HEK293T (cell line): ENCODE results near the gene DFFA.

Source experiments
- CTCF ChIA-PET: fragments of 350-600 bp; formaldehyde crosslinking; extraction: SDS; loops from one replicate; lab custom pipeline; 2021; ENCODE audit warnings: antibody characterized with exemption, inconsistent platforms; lab: Yijun Ruan, JAX
- POLR2A ChIA-PET: fragments of 350-600 bp; formaldehyde crosslinking; extraction: SDS; loops from one replicate; lab custom pipeline; 2020; ENCODE audit warnings: antibody characterized with exemption, inconsistent platforms; lab: Yijun Ruan, JAX
- DNase-seq: peaks from one replicate; pipeline ENCODE4 v3.0.0; 2012; ENCODE audit warnings: mixed read lengths; ENCODE audit errors: extremely low spot score
- ARNT ChIP-seq: fragments of 450-650 bp; IDR thresholded peaks from 2 replicates; pipeline ENCODE4 v1.6.1; 2017; ENCODE audit warnings: mild to moderate bottlenecking
- BHLHE40 ChIP-seq: fragments of 450-650 bp; IDR thresholded peaks from 2 replicates; pipeline ENCODE4 v1.6.1; 2016; ENCODE audit warnings: mild to moderate bottlenecking, moderate library complexity, borderline replicate concordance
- CTBP1 ChIP-seq: fragments of 450-650 bp; IDR thresholded peaks from 2 replicates; pipeline ENCODE4 v1.6.1; 2016; ENCODE audit warnings: borderline replicate concordance
- ELF4 ChIP-seq: fragments of 450-650 bp; IDR thresholded peaks from 2 replicates; pipeline ENCODE4 v1.6.1; 2017; ENCODE audit warnings: antibody characterized with exemption
- FOXA1 ChIP-seq: fragments of 450-650 bp; IDR thresholded peaks from 2 replicates; pipeline ENCODE4 v1.6.1; 2016; ENCODE audit warnings: mild to moderate bottlenecking
- FOXK2 ChIP-seq: fragments of 450-650 bp; IDR thresholded peaks from 2 replicates; pipeline ENCODE4 v1.6.1; 2016; ENCODE audit warnings: mild to moderate bottlenecking
- FOXM1 ChIP-seq: fragments of 450-650 bp; IDR thresholded peaks from 2 replicates; pipeline ENCODE4 v1.6.1; 2017; ENCODE audit warnings: mild to moderate bottlenecking, borderline replicate concordance
- HDGF ChIP-seq: fragments of 450-650 bp; IDR thresholded peaks from 2 replicates; pipeline ENCODE4 v1.6.1; 2017; ENCODE audit warnings: antibody characterized with exemption, borderline replicate concordance
- L3MBTL2 ChIP-seq: fragments of 450-650 bp; conservative IDR thresholded peaks from 2 replicates; pipeline ENCODE4 v1.6.1; 2016; ENCODE audit warnings: mild to moderate bottlenecking
- LEF1 ChIP-seq: fragments of 450-650 bp; IDR thresholded peaks from 2 replicates; pipeline ENCODE4 v1.6.1; 2017; ENCODE audit warnings: mild to moderate bottlenecking, borderline replicate concordance
- NFRKB ChIP-seq: fragments of 450-650 bp; IDR thresholded peaks from 2 replicates; pipeline ENCODE4 v1.6.1; 2016; ENCODE audit warnings: mild to moderate bottlenecking, moderate library complexity
- SP1 ChIP-seq: fragments of 450-650 bp; IDR thresholded peaks from 2 replicates; pipeline ENCODE4 v1.6.1; 2017
- SUZ12 ChIP-seq: fragments of 450-650 bp; IDR thresholded peaks from 2 replicates; pipeline ENCODE4 v1.6.1; 2016; ENCODE audit warnings: mild to moderate bottlenecking
- TARDBP ChIP-seq: fragments of 450-650 bp; IDR thresholded peaks from 2 replicates; pipeline ENCODE4 v1.6.1; 2016
- ZNF384 ChIP-seq: fragments of 450-650 bp; IDR thresholded peaks from 2 replicates; pipeline ENCODE4 v1.6.1; 2016
- TF ChIP-seq, protein P1 (sequence below): fragments of 450-650 bp; IDR thresholded peaks from 2 replicates; pipeline ENCODE4 v1.6.1; 2016

The DFFA gene

DNA sequence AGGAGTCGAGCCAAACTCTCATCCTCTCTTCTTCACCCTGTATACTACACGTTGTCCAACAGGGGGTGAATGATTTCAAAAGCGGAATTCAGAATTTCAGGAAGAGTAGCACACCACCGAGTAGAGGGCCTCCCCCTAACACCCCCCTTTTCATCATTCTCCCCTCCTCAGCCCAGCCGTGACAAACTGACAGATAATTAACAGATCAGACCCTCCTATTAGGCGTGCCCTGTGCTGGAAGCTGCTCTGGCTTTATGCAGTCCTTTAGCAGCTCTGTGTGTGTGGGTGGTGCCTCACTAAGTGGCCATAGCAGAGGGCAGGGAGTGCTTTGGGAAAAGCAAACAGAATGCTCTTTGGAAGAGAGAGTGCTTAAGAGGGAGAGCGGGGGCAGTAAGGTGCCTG is 46.7 kb upstream of the DFFA start:
- ChIA-PET POLR2A (no interaction called here), CTCF (interaction anchor here (0.6 kb wide), 1 partner anchor 22 kb away, joined by 3 read pairs; no protein-coding TSS in a partner anchor)
- TF ChIP-seq L3MBTL2 (no peak), ELF4 (no peak), FOXA1 (no peak), FOXM1 (no peak)
- TF ChIP-seq, protein P1, sequence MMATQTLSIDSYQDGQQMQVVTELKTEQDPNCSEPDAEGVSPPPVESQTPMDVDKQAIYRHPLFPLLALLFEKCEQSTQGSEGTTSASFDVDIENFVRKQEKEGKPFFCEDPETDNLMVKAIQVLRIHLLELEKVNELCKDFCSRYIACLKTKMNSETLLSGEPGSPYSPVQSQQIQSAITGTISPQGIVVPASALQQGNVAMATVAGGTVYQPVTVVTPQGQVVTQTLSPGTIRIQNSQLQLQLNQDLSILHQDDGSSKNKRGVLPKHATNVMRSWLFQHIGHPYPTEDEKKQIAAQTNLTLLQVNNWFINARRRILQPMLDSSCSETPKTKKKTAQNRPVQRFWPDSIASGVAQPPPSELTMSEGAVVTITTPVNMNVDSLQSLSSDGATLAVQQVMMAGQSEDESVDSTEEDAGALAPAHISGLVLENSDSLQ = no peak
- DNase-seq = no peak

DNA sequence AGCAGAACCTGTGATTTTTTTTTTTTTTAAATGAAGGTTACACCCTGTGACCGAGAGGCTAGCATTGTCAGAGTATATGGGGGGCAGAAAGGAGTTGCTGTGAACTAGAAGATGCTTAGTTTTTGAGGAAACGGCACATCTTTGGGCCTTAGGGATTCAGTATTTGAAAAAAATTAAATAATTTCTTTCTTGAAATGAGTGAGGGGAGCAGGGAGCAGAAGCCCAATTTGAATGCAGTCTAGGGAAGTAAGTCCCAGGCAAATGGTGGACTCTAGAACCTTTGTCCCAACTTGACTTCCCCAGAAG is 45.3 kb upstream of the DFFA start:
- DNase-seq = no peak
- POLR2A ChIA-PET = no interaction called here
- TF ChIP-seq NFRKB = no peak
- no peak for TF ChIP-seq ARNT
- no peak for TF ChIP-seq ZNF384
- TF ChIP-seq BHLHE40 = no peak
- no peak for TF ChIP-seq TARDBP
- no peak for TF ChIP-seq HDGF
- no peak for TF ChIP-seq FOXA1
- no peak for TF ChIP-seq SP1
- TF ChIP-seq FOXK2 = no peak
- CTCF ChIA-PET = no interaction called here

DNA sequence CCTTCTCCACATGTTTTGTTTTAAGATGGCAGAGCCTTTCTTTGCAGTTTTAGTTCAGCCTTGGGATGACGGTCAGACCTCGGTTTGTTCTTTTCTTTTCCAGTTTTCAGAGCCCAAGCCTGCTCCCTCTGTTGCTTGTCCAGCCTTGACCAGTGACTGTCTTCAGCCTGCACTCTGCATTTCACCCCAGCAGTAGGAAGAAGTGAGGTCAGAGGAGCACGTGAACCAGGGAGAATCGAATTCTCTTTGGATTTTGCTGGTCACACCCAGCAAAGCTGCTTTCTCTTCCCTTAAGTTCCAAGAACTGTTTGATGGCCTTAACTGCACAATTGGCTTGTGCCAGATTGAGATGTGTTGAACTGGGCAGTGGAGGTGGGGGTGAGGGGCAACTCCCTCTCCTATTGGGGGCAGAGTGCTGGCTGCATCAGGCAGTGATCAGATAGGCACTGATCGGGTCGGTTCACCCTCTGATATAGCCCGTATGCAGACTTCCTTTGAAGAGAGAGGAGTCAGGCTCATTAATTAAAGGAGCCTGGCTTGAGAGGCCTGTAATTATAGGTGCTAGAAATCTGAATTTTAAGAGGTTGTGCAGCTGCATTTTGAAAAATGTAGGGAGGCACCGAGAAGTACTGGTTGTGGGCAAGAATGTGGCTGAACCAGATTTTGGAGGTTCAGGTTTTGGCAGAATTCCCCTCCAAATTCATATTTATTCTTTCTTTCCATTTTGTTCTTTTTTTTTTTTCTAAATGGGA is 44.8 kb upstream of the DFFA start:
- DNase-seq = no peak
- POLR2A ChIA-PET = no interaction called here
- TF ChIP-seq CTBP1 (no peak), TARDBP (no peak), L3MBTL2 (no peak), HDGF (no peak), SUZ12 (no peak), FOXK2 (no peak), LEF1 (no peak), ZNF384 (no peak), ELF4 (no peak), BHLHE40 (no peak), NFRKB (no peak), ARNT (no peak), FOXA1 (no peak), SP1 (no peak), FOXM1 (no peak)
- TF ChIP-seq, protein P1 = no peak
- CTCF ChIA-PET = no interaction called here

DNA sequence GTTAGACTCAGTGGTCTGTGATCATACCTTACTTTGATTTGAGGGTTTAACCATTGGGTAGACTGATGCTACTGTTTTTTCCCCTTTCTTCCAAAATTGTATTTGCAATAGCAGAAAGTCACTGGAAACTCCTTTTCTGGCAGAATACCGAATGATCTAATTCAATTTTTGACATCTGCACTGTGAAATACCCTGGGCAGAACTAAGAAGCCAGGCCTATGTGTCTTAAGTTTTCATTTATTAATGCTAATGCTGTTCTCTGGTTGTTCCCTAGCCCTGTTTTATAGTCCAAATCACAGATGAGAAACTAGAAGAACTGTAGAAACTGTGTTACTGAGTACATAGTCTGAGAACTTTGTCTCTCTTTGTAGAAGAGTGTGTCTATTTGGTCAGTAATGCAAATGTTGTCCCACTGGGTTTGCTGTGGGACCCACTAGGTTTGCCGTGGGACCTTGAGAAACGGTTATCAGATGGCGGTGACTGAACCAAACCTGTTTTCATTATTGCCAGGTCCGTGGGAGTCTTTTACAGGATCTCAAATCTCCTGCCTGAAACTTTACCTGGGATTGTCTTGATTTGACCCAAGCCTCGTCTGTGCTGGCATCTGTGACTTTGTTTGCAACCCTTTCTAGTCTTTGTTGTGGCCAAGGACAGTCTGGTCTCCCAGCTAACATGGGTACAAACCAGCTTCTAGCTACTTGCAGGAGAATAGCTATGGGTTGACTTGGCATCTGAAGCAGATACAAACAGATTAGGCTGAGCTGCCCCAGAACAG is 43.8 kb upstream of the DFFA start:
- CTCF ChIA-PET = no interaction called here
- TF ChIP-seq SUZ12 (no peak), HDGF (no peak), ZNF384 (no peak), LEF1 (no peak), FOXA1 (no peak), ARNT (no peak), TARDBP (no peak), CTBP1 (no peak), FOXK2 (no peak), BHLHE40 (no peak), FOXM1 (no peak), NFRKB (no peak), SP1 (no peak), ELF4 (no peak)
- TF ChIP-seq, protein P1 = no peak

DNA sequence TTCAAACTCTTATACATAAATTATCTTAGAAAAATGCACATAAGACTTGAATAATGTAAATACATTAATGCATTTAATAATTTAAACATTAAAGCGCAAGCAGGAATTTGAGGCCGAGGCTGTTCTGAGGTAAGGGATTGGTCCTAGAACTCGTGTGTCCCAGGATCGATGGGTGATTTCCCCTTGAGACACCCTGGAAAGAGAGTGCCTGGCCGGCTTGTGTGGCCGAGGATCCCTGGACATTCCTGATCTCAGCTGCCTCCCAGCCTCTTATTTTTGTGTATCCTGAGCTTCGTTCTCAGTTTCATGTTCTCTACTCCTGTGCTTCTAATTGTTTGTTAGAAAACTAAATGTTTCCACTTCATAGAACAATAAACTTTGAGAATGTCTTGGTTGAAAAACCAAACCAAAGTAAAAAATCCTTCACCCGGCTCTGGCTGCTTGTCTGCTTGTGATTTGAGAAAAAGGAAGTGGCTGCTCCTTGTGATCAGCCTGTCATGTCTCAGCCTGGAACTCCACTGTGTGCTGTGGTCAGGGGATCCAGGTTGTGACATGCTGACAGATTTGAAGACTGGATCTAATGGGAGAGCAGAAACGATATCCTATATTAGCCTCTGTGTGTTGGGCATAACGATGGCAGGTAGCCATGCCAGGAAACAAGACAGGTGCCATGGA is 43.1 kb upstream of the DFFA start:
- DNase-seq = no peak
- ChIA-PET CTCF (no interaction called here), POLR2A (no interaction called here)
- TF ChIP-seq HDGF (no peak), FOXK2 (no peak), FOXM1 (no peak), LEF1 (no peak), SP1 (no peak), ELF4 (no peak), FOXA1 (no peak), CTBP1 (no peak), ZNF384 (no peak), ARNT (no peak), BHLHE40 (no peak), NFRKB (no peak), TARDBP (no peak), L3MBTL2 (no peak), SUZ12 (no peak)
- TF ChIP-seq, protein P1 = no peak

More for the DNA sequence above, 43.8 kb upstream of the DFFA start:
- POLR2A ChIA-PET = no interaction called here
- no peak for DNase-seq
